GM10248 (cell line): Measurements from ENCODE around the gene MLLT10.
A peak's percentile ranks its signal among the peaks of the same experiment; 100 is the strongest.

Experiments used
- CTCF ChIA-PET: fragments of 300-600 bp; sonication (Branson Sonifier 250); formaldehyde crosslinking; extraction: SDS; loops from one replicate; lab custom pipeline; 2021; ENCODE audit warnings: antibody characterized with exemption; lab: Yijun Ruan, JAX
- POLR2A ChIA-PET: fragments of 350-650 bp; sonication (Branson Sonifier 250); formaldehyde crosslinking; extraction: SDS; loops from one replicate; lab custom pipeline; 2020; ENCODE audit warnings: antibody characterized with exemption; lab: Yijun Ruan, JAX
- DNase-seq: peaks from one replicate; pipeline ENCODE4 v3.0.0; 2012; ENCODE audit errors: extremely low spot score
- CTCF ChIP-seq: IDR thresholded peaks from 2 replicates; pipeline ENCODE4 v1.5.1; 2012; ENCODE audit warnings: mild to moderate bottlenecking, low read depth; ENCODE audit errors: extremely low read depth, missing control alignments, control extremely low read depth

MLLT10 gene

GRCh38 chr10:21523557-21524008 is 10.4 kb upstream of the MLLT10 start:
- POLR2A ChIA-PET, result no interaction called here
- no peak for TF ChIP-seq CTCF
- no peak for DNase-seq
- CTCF ChIA-PET, result no interaction called here

- TF ChIP-seq CTCF, result no peak
- no peak for DNase-seq
- ChIA-PET CTCF (interaction anchor here (1.0 kb wide), 1 partner anchor 28 kb away, joined by 3 read pairs; no protein-coding TSS in a partner anchor), POLR2A (no interaction called here)
Measured at GRCh38 chr10:21524131-21524525, 9.9 kb upstream of the MLLT10 start.

GRCh38 chr10:21524526-21525366 is 9.3 kb upstream of the MLLT10 start:
- no peak for TF ChIP-seq CTCF
- CTCF ChIA-PET, result interaction anchor here (1.0 to 1.2 kb wide), 3 partner anchors 8 to 29 kb away, joined by 3 to 4 read pairs (median 3); no protein-coding TSS in a partner anchor

GRCh38 chr10:21525367-21526187 is 8.5 kb upstream of the MLLT10 start, which contains the start of gene SKIDA1:
Gene SKIDA1 (minus strand): TSS chr10:21525682. CDS start chr10:21517822, 7,860 bp downstream.
- ChIA-PET CTCF (interaction anchor here (1.0 to 1.2 kb wide), 2 partner anchors 9 to 30 kb away, joined by 3 to 4 read pairs; no protein-coding TSS in a partner anchor), POLR2A (no interaction called here)
- DNase-seq, result peak; percentile 60
- no peak for TF ChIP-seq CTCF

More at GRCh38 chr10:21524526-21525366, 9.3 kb upstream of the MLLT10 start:
- no peak for DNase-seq
- POLR2A ChIA-PET, result no interaction called here

- TF ChIP-seq CTCF, result no peak
- ChIA-PET POLR2A (interaction anchor here (0.7 kb wide), 1 partner anchor 732 kb away, joined by 7 read pairs; no protein-coding TSS in a partner anchor), CTCF (interaction anchor here (1.0 to 1.2 kb wide), 2 partner anchors 10 to 31 kb away, joined by 3 to 4 read pairs; no protein-coding TSS in a partner anchor)
- peak; percentile 60 for DNase-seq
Measured at GRCh38 chr10:21526188-21526859, 7.7 kb upstream of the MLLT10 start.
